Right atrium auricular region (tissue), 2 donors: ENCODE data around the gene PFKFB3. TPM values are rescaled to one million over a fixed set of nuclear protein-coding genes. Genes with fewer than 3 reads are reported as not detected.
"Not testable (repeated sequence)": the region's sequence is repeated elsewhere in the genome, so short reads cannot be mapped to it uniquely, and the experiment has no call there.

Source experiments
- DNase-seq: peaks from one replicate; pipeline ENCODE4 v3.0.0-alpha.2; 2019; ENCODE audit warnings: low spot score
- H3K27ac ChIP-seq, 2 donors: fragments of 200-600 bp; sonication (generic); 1 replicate in 1 of 2; 2 replicates in 1 of 2; pipeline ENCODE4 v1.5.1; 2016 to 2019
- H3K27me3 ChIP-seq, 2 donors: fragments of 200-600 bp; sonication (generic); one replicate each; pipeline versions ENCODE4 v1.5.1 to v1.6.0; 2017 to 2019
- H3K36me3 ChIP-seq: fragments of 200-600 bp; sonication (generic); one replicate; pipeline ENCODE4 v1.5.1; 2016
- H3K4me1 ChIP-seq, 2 donors: fragments of 200-600 bp; sonication (generic); one replicate each; pipeline versions ENCODE4 v1.5.1 to v1.6.0; 2017 to 2019
- H3K4me3 ChIP-seq, 2 donors: fragments of 200-600 bp; sonication (generic); 1 replicate in 1 of 2; 2 replicates in 1 of 2; pipeline ENCODE4 v1.5.1; 2017 to 2019; ENCODE audit warnings: mild to moderate bottlenecking in 1 of 2, moderate library complexity in 1 of 2
- H3K9me3 ChIP-seq, 2 donors: fragments of 200-600 bp; sonication (generic); one replicate each; pipeline ENCODE4 v1.5.1; 2019
- CTCF ChIP-seq, 2 donors: fragments of 200-600 bp; sonication (generic); IDR thresholded peaks; one replicate each; pipeline ENCODE4 v1.5.1; 2019; ENCODE audit warnings: antibody characterized with exemption in 2 of 2
- total RNA-seq, 2 donors: library from RNA; depleted of rRNA; stranded (reverse); fragments of >200 nt; gene quantifications; one replicate each; pipeline ENCODE4 v1.1.0, GENCODE V29; 2016

The PFKFB3 gene
- total RNA-seq, 2 donors from 2014 or later: 9.4 to 16.5 TPM

- no peak for TF ChIP-seq CTCF (IDR thresholded peaks at IDR 0.05)
- H3K27me3 ChIP-seq: no peaks in the 10 kb centered on the region
- peaks cover 0 to 28% of the 10 kb centered on the region in 2 donors for H3K4me1 ChIP-seq
- H3K9me3 ChIP-seq: no peaks in the 10 kb centered on the region
- peak overlapping the region; percentile 97 for H3K27ac ChIP-seq
- no peak for DNase-seq
- H3K36me3 ChIP-seq: no peaks in the 10 kb centered on the region
- peak overlapping the region; percentile 24 to 84 for H3K4me3 ChIP-seq
Measured at GRCh38 chr10:6162589-6163356, 40.0 kb upstream of the PFKFB3 start.

- no peaks in the 10 kb centered on the region for H3K9me3 ChIP-seq
- H3K27ac ChIP-seq: peak overlapping the region; percentile 97
- DNase-seq: peak; percentile 82
- H3K4me3 ChIP-seq: peak overlapping the region; percentile 68 to 84
- H3K4me1 ChIP-seq: peaks cover 0 to 28% of the 10 kb centered on the region in 2 donors
- H3K27me3 ChIP-seq: no peaks in the 10 kb centered on the region
- no peak for TF ChIP-seq CTCF (IDR thresholded peaks at IDR 0.05)
- H3K36me3 ChIP-seq: no peaks in the 10 kb centered on the region
Measured at GRCh38 chr10:6163364-6164270, 39.1 kb upstream of the PFKFB3 start.

GRCh38 chr10:6164271-6165095, 38.2 kb upstream of the PFKFB3 start:
- Histone ChIP-seq H3K4me3 (peak overlapping the region; percentile 68 to 84), H3K27ac (peak overlapping the region; percentile 97), H3K36me3 (no peaks in the 10 kb centered on the region), H3K27me3 (no peaks in the 10 kb centered on the region), H3K4me1 (peaks cover 0 to 28% of the 10 kb centered on the region in 2 donors), H3K9me3 (no peaks in the 10 kb centered on the region)
- DNase-seq: no peak
- TF ChIP-seq CTCF (IDR thresholded peaks at IDR 0.05): no peak

GRCh38 chr10:6165221-6165725, 37.5 kb upstream of the PFKFB3 start:
- no peak for DNase-seq
- peaks cover 0 to 29% of the 10 kb centered on the region in 2 donors for H3K4me1 ChIP-seq
- H3K27ac ChIP-seq: peak overlapping the region; percentile 97
- no peak overlapping the region for H3K4me3 ChIP-seq
- H3K9me3 ChIP-seq: no peaks in the 10 kb centered on the region
- no peak for TF ChIP-seq CTCF (IDR thresholded peaks at IDR 0.05)
- H3K27me3 ChIP-seq: no peaks in the 10 kb centered on the region
- no peaks in the 10 kb centered on the region for H3K36me3 ChIP-seq

- H3K9me3 ChIP-seq, H3K36me3 ChIP-seq, H3K4me3 ChIP-seq, H3K27me3 ChIP-seq, H3K27ac ChIP-seq, DNase-seq: not testable (repeated sequence)
- H3K4me1 ChIP-seq: peaks cover 0 to 35% of the 10 kb centered on the region in 2 donors
Measured at GRCh38 chr10:6165933-6166332, 36.8 kb upstream of the PFKFB3 start.
